Nucleus accumbens (tissue), 56 donors: Measurements from ENCODE around the gene SIX1.

ENCODE experiments used
- DNase-seq, 56 donors: peaks; one replicate each; lab custom pipeline; 2025; lab: John Stamatoyannopoulos, UW

The SIX1 gene

GRCh38 chr14:60602291-60602690 lies 47.0 kb downstream of the SIX1 start:
- no peak for DNase-seq

GRCh38 chr14:60599727-60600126 lies 49.5 kb downstream of the SIX1 start:
- DNase-seq: no peak

- DNase-seq: no peak
These were observed 53.1 kb downstream of the SIX1 start for GRCh38 chr14:60596139-60596538.

GRCh38 chr14:60594062-60594461 lies 55.2 kb downstream of the SIX1 start:
- no peak for DNase-seq
